ENCODE results near the gene ATP2C2. TPM values are rescaled to one million over a fixed set of nuclear protein-coding genes. Genes with fewer than 3 reads are reported as not detected.

Gene ATP2C2
- total and polyA plus RNA-seq, 3 donors from 2014 or later, result 1.1 to 5.8 (median 3.0) TPM

DNA sequence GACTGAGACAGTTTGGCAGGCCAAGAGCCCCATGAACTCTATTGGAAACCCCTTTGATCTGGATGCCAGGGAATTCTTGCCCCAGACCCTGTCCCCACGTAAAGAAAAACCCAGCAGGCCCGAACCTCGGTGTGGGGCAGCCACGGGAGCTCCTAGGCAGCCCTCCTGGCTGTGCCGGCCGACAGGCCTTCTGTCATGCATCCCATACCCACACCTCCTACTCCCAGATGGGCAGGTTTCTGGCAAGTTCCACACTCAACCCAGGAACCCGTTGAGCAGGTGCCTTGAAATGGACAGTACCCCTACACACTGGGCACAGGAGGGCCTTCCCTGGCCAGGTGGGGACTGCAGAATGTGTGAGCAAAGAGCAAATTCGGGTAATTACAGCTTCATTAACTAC is 23.6 kb upstream of the ATP2C2 start:
- intact Hi-C loops (cut with DNase I; ENCODE audit: low total_unique reads), result no loop called here
- Histone ChIP-seq H3K27ac (no peak overlapping the region), H3K27me3 (no peaks in the 10 kb centered on the region), H3K9me3 (no peaks in the 10 kb centered on the region), H3K4me3 (no peak overlapping the region), H3K4me1 (no peaks in the 10 kb centered on the region), H3K36me3 (ENCODE audit: low read depth, missing control alignments) (no peaks in the 10 kb centered on the region)
- no peak for DNase-seq
- WGBS, 2 donors, result 89 to 90% methylated on average over 7 to 8 of the region's 8 CpGs
- TF ChIP-seq, protein P1, sequence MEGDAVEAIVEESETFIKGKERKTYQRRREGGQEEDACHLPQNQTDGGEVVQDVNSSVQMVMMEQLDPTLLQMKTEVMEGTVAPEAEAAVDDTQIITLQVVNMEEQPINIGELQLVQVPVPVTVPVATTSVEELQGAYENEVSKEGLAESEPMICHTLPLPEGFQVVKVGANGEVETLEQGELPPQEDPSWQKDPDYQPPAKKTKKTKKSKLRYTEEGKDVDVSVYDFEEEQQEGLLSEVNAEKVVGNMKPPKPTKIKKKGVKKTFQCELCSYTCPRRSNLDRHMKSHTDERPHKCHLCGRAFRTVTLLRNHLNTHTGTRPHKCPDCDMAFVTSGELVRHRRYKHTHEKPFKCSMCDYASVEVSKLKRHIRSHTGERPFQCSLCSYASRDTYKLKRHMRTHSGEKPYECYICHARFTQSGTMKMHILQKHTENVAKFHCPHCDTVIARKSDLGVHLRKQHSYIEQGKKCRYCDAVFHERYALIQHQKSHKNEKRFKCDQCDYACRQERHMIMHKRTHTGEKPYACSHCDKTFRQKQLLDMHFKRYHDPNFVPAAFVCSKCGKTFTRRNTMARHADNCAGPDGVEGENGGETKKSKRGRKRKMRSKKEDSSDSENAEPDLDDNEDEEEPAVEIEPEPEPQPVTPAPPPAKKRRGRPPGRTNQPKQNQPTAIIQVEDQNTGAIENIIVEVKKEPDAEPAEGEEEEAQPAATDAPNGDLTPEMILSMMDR (IDR thresholded peaks at IDR 0.05), result no peak

DNA sequence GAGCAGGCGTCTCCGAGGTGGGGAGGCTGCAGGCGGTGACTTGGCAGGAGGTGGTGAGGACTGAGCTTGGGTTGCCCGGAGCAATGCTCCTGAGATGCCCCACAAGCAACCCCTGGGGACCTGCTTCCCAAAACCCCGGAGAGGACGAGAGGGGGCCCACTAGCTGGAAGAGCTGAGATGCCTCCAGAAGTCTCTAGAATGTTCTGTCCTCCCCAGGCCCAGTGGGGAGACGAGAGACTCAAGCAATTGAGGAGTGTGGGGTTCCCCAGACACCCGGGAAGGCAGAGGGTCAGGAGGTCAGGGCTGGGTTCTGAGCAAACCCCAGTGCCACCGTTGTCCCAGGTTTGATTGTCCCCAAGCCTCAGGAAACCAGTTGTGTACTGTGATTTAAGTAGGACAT is 21.2 kb upstream of the ATP2C2 start:
- 86 to 97% methylated on average over 9 of the region's 9 CpGs for WGBS, 2 donors
- no peak for TF ChIP-seq POLR2A (IDR thresholded peaks at IDR 0.05)
- TF ChIP-seq, protein P1 (IDR thresholded peaks at IDR 0.05), result no peak
- no peaks in the 10 kb centered on the region for H3K9me3 ChIP-seq
- intact Hi-C loops (cut with DNase I; ENCODE audit: low total_unique reads), result no loop called here
- H3K27ac ChIP-seq, result no peak overlapping the region
- no peaks in the 10 kb centered on the region for H3K36me3 ChIP-seq (ENCODE audit: low read depth, missing control alignments)
- H3K4me1 ChIP-seq, result no peaks in the 10 kb centered on the region
- H3K27me3 ChIP-seq, result no peaks in the 10 kb centered on the region
- H3K4me3 ChIP-seq, result no peak overlapping the region
- no peak for DNase-seq

DNA sequence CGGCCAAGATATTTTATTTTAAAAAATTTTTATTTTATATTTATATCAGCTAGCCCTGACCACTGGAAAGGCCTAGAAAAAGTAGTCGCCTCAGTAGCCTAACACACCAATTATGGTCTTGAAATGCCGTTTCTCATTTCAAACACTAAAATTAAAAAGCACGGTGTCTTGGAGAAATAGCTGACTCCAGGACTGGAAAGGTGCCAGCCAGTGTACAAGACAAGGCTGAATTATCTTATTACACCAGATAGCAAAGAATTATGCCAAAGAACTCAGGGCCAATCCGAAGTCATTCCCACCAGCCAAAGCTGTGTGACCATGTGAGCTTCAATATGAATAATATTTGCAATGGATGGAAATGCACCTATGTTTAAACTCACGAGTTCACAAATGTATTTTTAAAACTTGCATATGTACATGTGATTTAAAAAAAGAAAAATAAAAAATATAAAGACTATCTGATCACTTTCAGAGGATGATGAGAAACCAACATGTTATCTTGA is 19.9 kb upstream of the ATP2C2 start:
- intact Hi-C loops (cut with DNase I; ENCODE audit: low total_unique reads), result no loop called here
- peak; percentile 80 for DNase-seq

DNA sequence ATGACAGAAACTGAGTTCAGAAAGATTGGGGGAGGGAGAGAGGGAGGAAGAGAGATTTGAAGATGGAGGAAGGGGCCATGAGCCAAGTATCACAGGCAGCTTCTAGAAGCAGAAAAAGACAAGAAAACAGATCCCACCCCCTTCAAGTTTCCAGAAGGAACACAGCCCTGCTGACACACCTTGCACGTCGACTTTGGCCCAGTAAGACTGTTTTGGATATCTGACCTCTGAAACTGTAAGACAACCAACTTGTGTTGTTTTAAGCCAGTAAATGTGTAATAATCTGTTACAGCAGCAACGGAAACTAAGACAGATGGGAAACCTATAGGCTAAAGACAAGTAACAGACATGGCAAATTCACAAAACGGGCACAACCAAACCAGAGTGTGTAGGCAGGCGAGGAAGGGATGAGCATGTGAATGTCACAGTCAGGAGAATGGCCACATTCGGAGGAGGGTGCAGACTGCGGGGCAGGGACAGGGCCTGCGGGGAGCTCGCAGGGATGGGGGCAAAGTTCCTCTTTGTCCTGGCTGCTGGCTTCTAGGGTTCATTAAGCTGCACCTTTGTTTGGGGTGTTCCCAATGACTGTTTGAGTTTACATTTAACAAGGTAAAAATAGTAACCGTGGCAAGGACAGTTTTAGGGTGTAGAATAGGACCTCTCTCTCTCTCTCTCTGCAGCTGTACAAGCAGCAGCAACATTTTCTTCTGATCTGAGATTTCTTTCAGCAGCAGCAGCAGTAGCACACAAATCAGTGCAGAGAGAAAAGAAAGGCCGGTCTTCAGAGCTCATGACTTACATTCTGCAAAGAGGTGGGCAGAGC is 18.3 kb upstream of the ATP2C2 start:
- Histone ChIP-seq H3K27ac (no peak overlapping the region), H3K36me3 (ENCODE audit: low read depth, missing control alignments) (no peaks in the 10 kb centered on the region), H3K9me3 (no peaks in the 10 kb centered on the region), H3K4me3 (no peak overlapping the region), H3K4me1 (no peaks in the 10 kb centered on the region), H3K27me3 (no peaks in the 10 kb centered on the region)
- intact Hi-C loops (cut with DNase I; ENCODE audit: low total_unique reads), result no loop called here
- no peak for DNase-seq
- WGBS, 2 donors, result 87 to 92% methylated on average over 11 of the region's 11 CpGs
- TF ChIP-seq POLR2A (IDR thresholded peaks at IDR 0.05), result no peak
- TF ChIP-seq, protein P1 (IDR thresholded peaks at IDR 0.05), result no peak

More for the DNA sequence above, 19.9 kb upstream of the ATP2C2 start:
- Histone ChIP-seq H3K4me1 (no peaks in the 10 kb centered on the region), H3K4me3 (no peak overlapping the region), H3K9me3 (no peaks in the 10 kb centered on the region), H3K27ac (no peak overlapping the region), H3K27me3 (no peaks in the 10 kb centered on the region), H3K36me3 (ENCODE audit: low read depth, missing control alignments) (no peaks in the 10 kb centered on the region)
- TF ChIP-seq, protein P1 (IDR thresholded peaks at IDR 0.05), result no peak
- 57 to 72% methylated on average over 6 of the region's 6 CpGs for WGBS, 2 donors
